Measurements from ENCODE around the gene LUC7L.
"Not testable (repeated sequence)": the region's sequence is repeated elsewhere in the genome, so short reads cannot be mapped to it uniquely, and the experiment has no call there.

Gene LUC7L

GRCh38 chr16:267562-267961, 38.3 kb upstream of the LUC7L start:
- peaks cover 27% of the 10 kb centered on the region for H3K36me3 ChIP-seq (ENCODE audit: insufficient read depth, low read length)
- H3K4me3 ChIP-seq (ENCODE audit: low read length); H2AFZ ChIP-seq (ENCODE audit: low read depth, low read length); H3K4me1 ChIP-seq (ENCODE audit: insufficient read depth, low read length); H3K27me3 ChIP-seq (ENCODE audit: insufficient read depth, low read length); H3K9me3 ChIP-seq (ENCODE audit: low read length): not testable (repeated sequence)

- Histone ChIP-seq H3K9me3 (ENCODE audit: low read length) (no peaks in the 10 kb centered on the region), H3K27me3 (ENCODE audit: insufficient read depth, low read length) (no peaks in the 10 kb centered on the region), H3K4me1 (ENCODE audit: insufficient read depth, low read length) (no peaks in the 10 kb centered on the region), H2AFZ (ENCODE audit: low read depth, low read length) (no peak overlapping the region), H3K4me3 (ENCODE audit: low read length) (no peak overlapping the region), H3K36me3 (ENCODE audit: insufficient read depth, low read length) (peaks cover 37% of the 10 kb centered on the region)
These were observed 37.3 kb upstream of the LUC7L start for GRCh38 chr16:266258-267164.

- H2AFZ ChIP-seq (ENCODE audit: low read depth, low read length) = no peak overlapping the region
- no peaks in the 10 kb centered on the region for H3K27me3 ChIP-seq (ENCODE audit: insufficient read depth, low read length)
- no peak overlapping the region for H3K4me3 ChIP-seq (ENCODE audit: low read length)
- no peaks in the 10 kb centered on the region for H3K4me1 ChIP-seq (ENCODE audit: insufficient read depth, low read length)
- H3K36me3 ChIP-seq (ENCODE audit: insufficient read depth, low read length) = peaks cover 45% of the 10 kb centered on the region
- H3K9me3 ChIP-seq (ENCODE audit: low read length) = no peaks in the 10 kb centered on the region
These were observed 36.5 kb upstream of the LUC7L start for GRCh38 chr16:265711-266110.

- H3K36me3 ChIP-seq (ENCODE audit: insufficient read depth, low read length) = peaks cover 51% of the 10 kb centered on the region
- no peak overlapping the region for H2AFZ ChIP-seq (ENCODE audit: low read depth, low read length)
- H3K9me3 ChIP-seq (ENCODE audit: low read length) = no peaks in the 10 kb centered on the region
- no peak overlapping the region for H3K4me3 ChIP-seq (ENCODE audit: low read length)
- H3K4me1 ChIP-seq (ENCODE audit: insufficient read depth, low read length) = no peaks in the 10 kb centered on the region
- no peaks in the 10 kb centered on the region for H3K27me3 ChIP-seq (ENCODE audit: insufficient read depth, low read length)
These were observed 35.8 kb upstream of the LUC7L start for GRCh38 chr16:265002-265529.

GRCh38 chr16:264440-264951, 35.2 kb upstream of the LUC7L start:
- Histone ChIP-seq H3K4me1 (ENCODE audit: insufficient read depth, low read length) (no peaks in the 10 kb centered on the region), H3K36me3 (ENCODE audit: insufficient read depth, low read length) (peaks cover 57% of the 10 kb centered on the region), H3K9me3 (ENCODE audit: low read length) (no peaks in the 10 kb centered on the region), H2AFZ (ENCODE audit: low read depth, low read length) (no peak overlapping the region), H3K4me3 (ENCODE audit: low read length) (no peak overlapping the region), H3K27me3 (ENCODE audit: insufficient read depth, low read length) (no peaks in the 10 kb centered on the region)

- Histone ChIP-seq H2AFZ (ENCODE audit: low read depth, low read length) (no peak overlapping the region), H3K36me3 (ENCODE audit: insufficient read depth, low read length) (peaks cover 63% of the 10 kb centered on the region), H3K27me3 (ENCODE audit: insufficient read depth, low read length) (no peaks in the 10 kb centered on the region), H3K4me3 (ENCODE audit: low read length) (no peak overlapping the region), H3K9me3 (ENCODE audit: low read length) (no peaks in the 10 kb centered on the region), H3K4me1 (ENCODE audit: insufficient read depth, low read length) (no peaks in the 10 kb centered on the region)
These were observed 34.7 kb upstream of the LUC7L start for GRCh38 chr16:263944-264343.

- Histone ChIP-seq H3K4me1 (ENCODE audit: insufficient read depth, low read length) (no peaks in the 10 kb centered on the region), H2AFZ (ENCODE audit: low read depth, low read length) (no peak overlapping the region), H3K27me3 (ENCODE audit: insufficient read depth, low read length) (no peaks in the 10 kb centered on the region), H3K36me3 (ENCODE audit: insufficient read depth, low read length) (peaks cover 63% of the 10 kb centered on the region), H3K4me3 (ENCODE audit: low read length) (no peak overlapping the region), H3K9me3 (ENCODE audit: low read length) (no peaks in the 10 kb centered on the region)
These were observed 34.0 kb upstream of the LUC7L start for GRCh38 chr16:263182-263774.

GRCh38 chr16:262121-262745, 33.0 kb upstream of the LUC7L start:
- Histone ChIP-seq H3K4me1 (ENCODE audit: insufficient read depth, low read length) (no peaks in the 10 kb centered on the region), H3K36me3 (ENCODE audit: insufficient read depth, low read length) (peaks cover 63% of the 10 kb centered on the region)

GRCh38 chr16:261031-261691, 31.9 kb upstream of the LUC7L start:
- H3K4me1 ChIP-seq (ENCODE audit: insufficient read depth, low read length) = no peaks in the 10 kb centered on the region
- H3K9me3 ChIP-seq (ENCODE audit: low read length) = no peaks in the 10 kb centered on the region
- H3K27me3 ChIP-seq (ENCODE audit: insufficient read depth, low read length) = no peaks in the 10 kb centered on the region
- no peak overlapping the region for H3K4me3 ChIP-seq (ENCODE audit: low read length)
- H3K36me3 ChIP-seq (ENCODE audit: insufficient read depth, low read length) = peaks cover 67% of the 10 kb centered on the region
- H2AFZ ChIP-seq (ENCODE audit: low read depth, low read length) = no peak overlapping the region

More at GRCh38 chr16:262121-262745, 33.0 kb upstream of the LUC7L start:
- Histone ChIP-seq H2AFZ (ENCODE audit: low read depth, low read length) (no peak overlapping the region), H3K27me3 (ENCODE audit: insufficient read depth, low read length) (no peaks in the 10 kb centered on the region), H3K9me3 (ENCODE audit: low read length) (no peaks in the 10 kb centered on the region), H3K4me3 (ENCODE audit: low read length) (no peak overlapping the region)

GRCh38 chr16:260326-260725, 31.1 kb upstream of the LUC7L start:
- H3K27me3 ChIP-seq (ENCODE audit: insufficient read depth, low read length) = no peaks in the 10 kb centered on the region
- peaks cover 4% of the 10 kb centered on the region for H3K9me3 ChIP-seq (ENCODE audit: low read length)
- H2AFZ ChIP-seq (ENCODE audit: low read depth, low read length) = no peak overlapping the region
- peaks cover 69% of the 10 kb centered on the region for H3K36me3 ChIP-seq (ENCODE audit: insufficient read depth, low read length)
- no peaks in the 10 kb centered on the region for H3K4me1 ChIP-seq (ENCODE audit: insufficient read depth, low read length)
- no peak overlapping the region for H3K4me3 ChIP-seq (ENCODE audit: low read length)

GRCh38 chr16:259814-260253, 30.6 kb upstream of the LUC7L start:
- H2AFZ ChIP-seq (ENCODE audit: low read depth, low read length) = no peak overlapping the region
- peaks cover 4% of the 10 kb centered on the region for H3K9me3 ChIP-seq (ENCODE audit: low read length)
- no peaks in the 10 kb centered on the region for H3K4me1 ChIP-seq (ENCODE audit: insufficient read depth, low read length)
- H3K27me3 ChIP-seq (ENCODE audit: insufficient read depth, low read length) = no peaks in the 10 kb centered on the region
- peaks cover 67% of the 10 kb centered on the region for H3K36me3 ChIP-seq (ENCODE audit: insufficient read depth, low read length)
- no peak overlapping the region for H3K4me3 ChIP-seq (ENCODE audit: low read length)

- peaks cover 4% of the 10 kb centered on the region for H3K9me3 ChIP-seq (ENCODE audit: low read length)
- H3K36me3 ChIP-seq (ENCODE audit: insufficient read depth, low read length) = peaks cover 64% of the 10 kb centered on the region
These were observed 30.0 kb upstream of the LUC7L start for GRCh38 chr16:259226-259625.

More at GRCh38 chr16:259226-259625, 30.0 kb upstream of the LUC7L start:
- no peaks in the 10 kb centered on the region for H3K4me1 ChIP-seq (ENCODE audit: insufficient read depth, low read length)
- H2AFZ ChIP-seq (ENCODE audit: low read depth, low read length) = no peak overlapping the region
- no peaks in the 10 kb centered on the region for H3K27me3 ChIP-seq (ENCODE audit: insufficient read depth, low read length)
- H3K4me3 ChIP-seq (ENCODE audit: low read length) = no peak overlapping the region
